Measurements from ENCODE around the gene TCP1. TPM values are rescaled to one million over a fixed set of nuclear protein-coding genes. Genes with fewer than 3 reads are reported as not detected.

The TCP1 gene
- total and polyA plus RNA-seq, 2 experiments from 2014 or later, result 222 to 346 TPM

GRCh38 chr6:159788753-159789376, 537 bp downstream of the TCP1 start (continued):
- TF ChIP-seq, protein P1, sequence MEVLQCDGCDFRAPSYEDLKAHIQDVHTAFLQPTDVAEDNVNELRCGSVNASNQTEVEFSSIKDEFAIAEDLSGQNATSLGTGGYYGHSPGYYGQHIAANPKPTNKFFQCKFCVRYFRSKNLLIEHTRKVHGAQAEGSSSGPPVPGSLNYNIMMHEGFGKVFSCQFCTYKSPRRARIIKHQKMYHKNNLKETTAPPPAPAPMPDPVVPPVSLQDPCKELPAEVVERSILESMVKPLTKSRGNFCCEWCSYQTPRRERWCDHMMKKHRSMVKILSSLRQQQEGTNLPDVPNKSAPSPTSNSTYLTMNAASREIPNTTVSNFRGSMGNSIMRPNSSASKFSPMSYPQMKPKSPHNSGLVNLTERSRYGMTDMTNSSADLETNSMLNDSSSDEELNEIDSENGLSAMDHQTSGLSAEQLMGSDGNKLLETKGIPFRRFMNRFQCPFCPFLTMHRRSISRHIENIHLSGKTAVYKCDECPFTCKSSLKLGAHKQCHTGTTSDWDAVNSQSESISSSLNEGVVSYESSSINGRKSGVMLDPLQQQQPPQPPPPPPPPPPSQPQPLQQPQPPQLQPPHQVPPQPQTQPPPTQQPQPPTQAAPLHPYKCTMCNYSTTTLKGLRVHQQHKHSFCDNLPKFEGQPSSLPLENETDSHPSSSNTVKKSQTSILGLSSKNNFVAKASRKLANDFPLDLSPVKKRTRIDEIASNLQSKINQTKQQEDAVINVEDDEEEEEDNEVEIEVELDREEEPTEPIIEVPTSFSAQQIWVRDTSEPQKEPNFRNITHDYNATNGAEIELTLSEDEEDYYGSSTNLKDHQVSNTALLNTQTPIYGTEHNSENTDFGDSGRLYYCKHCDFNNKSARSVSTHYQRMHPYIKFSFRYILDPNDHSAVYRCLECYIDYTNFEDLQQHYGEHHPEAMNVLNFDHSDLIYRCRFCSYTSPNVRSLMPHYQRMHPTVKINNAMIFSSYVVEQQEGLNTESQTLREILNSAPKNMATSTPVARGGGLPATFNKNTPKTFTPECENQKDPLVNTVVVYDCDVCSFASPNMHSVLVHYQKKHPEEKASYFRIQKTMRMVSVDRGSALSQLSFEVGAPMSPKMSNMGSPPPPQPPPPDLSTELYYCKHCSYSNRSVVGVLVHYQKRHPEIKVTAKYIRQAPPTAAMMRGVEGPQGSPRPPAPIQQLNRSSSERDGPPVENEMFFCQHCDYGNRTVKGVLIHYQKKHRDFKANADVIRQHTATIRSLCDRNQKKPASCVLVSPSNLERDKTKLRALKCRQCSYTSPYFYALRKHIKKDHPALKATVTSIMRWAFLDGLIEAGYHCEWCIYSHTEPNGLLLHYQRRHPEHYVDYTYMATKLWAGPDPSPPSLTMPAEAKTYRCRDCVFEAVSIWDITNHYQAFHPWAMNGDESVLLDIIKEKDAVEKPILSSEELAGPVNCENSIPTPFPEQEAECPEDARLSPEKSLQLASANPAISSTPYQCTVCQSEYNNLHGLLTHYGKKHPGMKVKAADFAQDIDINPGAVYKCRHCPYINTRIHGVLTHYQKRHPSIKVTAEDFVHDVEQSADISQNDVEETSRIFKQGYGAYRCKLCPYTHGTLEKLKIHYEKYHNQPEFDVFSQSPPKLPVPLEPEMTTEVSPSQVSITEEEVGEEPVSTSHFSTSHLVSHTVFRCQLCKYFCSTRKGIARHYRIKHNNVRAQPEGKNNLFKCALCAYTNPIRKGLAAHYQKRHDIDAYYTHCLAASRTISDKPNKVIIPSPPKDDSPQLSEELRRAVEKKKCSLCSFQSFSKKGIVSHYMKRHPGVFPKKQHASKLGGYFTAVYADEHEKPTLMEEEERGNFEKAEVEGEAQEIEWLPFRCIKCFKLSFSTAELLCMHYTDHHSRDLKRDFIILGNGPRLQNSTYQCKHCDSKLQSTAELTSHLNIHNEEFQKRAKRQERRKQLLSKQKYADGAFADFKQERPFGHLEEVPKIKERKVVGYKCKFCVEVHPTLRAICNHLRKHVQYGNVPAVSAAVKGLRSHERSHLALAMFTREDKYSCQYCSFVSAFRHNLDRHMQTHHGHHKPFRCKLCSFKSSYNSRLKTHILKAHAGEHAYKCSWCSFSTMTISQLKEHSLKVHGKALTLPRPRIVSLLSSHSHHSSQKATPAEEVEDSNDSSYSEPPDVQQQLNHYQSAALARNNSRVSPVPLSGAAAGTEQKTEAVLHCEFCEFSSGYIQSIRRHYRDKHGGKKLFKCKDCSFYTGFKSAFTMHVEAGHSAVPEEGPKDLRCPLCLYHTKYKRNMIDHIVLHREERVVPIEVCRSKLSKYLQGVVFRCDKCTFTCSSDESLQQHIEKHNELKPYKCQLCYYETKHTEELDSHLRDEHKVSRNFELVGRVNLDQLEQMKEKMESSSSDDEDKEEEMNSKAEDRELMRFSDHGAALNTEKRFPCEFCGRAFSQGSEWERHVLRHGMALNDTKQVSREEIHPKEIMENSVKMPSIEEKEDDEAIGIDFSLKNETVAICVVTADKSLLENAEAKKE (CRISPR knock-in tag; IDR thresholded peaks at IDR 0.05), result no peak
- TF ChIP-seq STAT1 (IDR thresholded peaks at IDR 0.05; ENCODE audit: unreplicated experiment) (no peak), NANOG (IDR thresholded peaks at IDR 0.05; ENCODE audit: borderline replicate concordance) (no peak), JUNB (IDR thresholded peaks at IDR 0.05; ENCODE audit: unreplicated experiment) (no peak)
- TF ChIP-seq, protein P2, sequence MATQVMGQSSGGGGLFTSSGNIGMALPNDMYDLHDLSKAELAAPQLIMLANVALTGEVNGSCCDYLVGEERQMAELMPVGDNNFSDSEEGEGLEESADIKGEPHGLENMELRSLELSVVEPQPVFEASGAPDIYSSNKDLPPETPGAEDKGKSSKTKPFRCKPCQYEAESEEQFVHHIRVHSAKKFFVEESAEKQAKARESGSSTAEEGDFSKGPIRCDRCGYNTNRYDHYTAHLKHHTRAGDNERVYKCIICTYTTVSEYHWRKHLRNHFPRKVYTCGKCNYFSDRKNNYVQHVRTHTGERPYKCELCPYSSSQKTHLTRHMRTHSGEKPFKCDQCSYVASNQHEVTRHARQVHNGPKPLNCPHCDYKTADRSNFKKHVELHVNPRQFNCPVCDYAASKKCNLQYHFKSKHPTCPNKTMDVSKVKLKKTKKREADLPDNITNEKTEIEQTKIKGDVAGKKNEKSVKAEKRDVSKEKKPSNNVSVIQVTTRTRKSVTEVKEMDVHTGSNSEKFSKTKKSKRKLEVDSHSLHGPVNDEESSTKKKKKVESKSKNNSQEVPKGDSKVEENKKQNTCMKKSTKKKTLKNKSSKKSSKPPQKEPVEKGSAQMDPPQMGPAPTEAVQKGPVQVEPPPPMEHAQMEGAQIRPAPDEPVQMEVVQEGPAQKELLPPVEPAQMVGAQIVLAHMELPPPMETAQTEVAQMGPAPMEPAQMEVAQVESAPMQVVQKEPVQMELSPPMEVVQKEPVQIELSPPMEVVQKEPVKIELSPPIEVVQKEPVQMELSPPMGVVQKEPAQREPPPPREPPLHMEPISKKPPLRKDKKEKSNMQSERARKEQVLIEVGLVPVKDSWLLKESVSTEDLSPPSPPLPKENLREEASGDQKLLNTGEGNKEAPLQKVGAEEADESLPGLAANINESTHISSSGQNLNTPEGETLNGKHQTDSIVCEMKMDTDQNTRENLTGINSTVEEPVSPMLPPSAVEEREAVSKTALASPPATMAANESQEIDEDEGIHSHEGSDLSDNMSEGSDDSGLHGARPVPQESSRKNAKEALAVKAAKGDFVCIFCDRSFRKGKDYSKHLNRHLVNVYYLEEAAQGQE (IDR thresholded peaks at IDR 0.05; ENCODE audit: unreplicated experiment), result no peak

GRCh38 chr6:159788276-159788675, 1.1 kb downstream of the TCP1 start:
- peak overlapping the region; percentile 87 for H3K4me2 ChIP-seq
- no peaks in the 10 kb centered on the region for H3K27me3 ChIP-seq (ENCODE audit: insufficient read depth)
- peaks cover 87% of the 10 kb centered on the region for H3K79me2 ChIP-seq (replicated peaks; ENCODE audit: insufficient read depth)
- ATAC-seq (no peak), DNase-seq (ENCODE audit: low spot score) (no peak)
- no peak overlapping the region for H2AFZ ChIP-seq
- no peak overlapping the region for H3K27ac ChIP-seq (ENCODE audit: low read depth)
- H3K36me3 Mint-ChIP-seq (ENCODE audit: low read depth), result peaks cover 88% of the 10 kb centered on the region
- peaks cover 60% of the 10 kb centered on the region for H3K36me3 ChIP-seq (ENCODE audit: insufficient read depth)
- H3F3A ChIP-seq (replicated peaks; ENCODE audit: low read depth), result peaks cover 3% of the 10 kb centered on the region; the same call in 1 of the 2 replicates
- H4K20me1 ChIP-seq (replicated peaks; ENCODE audit: insufficient read depth), result peaks cover 43% of the 10 kb centered on the region
- H3K27me3 Mint-ChIP-seq (ENCODE audit: insufficient read depth, low read depth, poor library complexity), result peaks cover 5% of the 10 kb centered on the region
- peak overlapping the region; percentile 99 for H3K4me3 Mint-ChIP-seq
- H3K27ac Mint-ChIP-seq, result peak overlapping the region; percentile 62; the same call in 1 of the 2 replicates
- H3K9me2 ChIP-seq (ENCODE audit: insufficient read depth), result no peaks in the 10 kb centered on the region
- peak overlapping the region; percentile 81 for H3K4me3 ChIP-seq
- H3K9me3 Mint-ChIP-seq, result no peaks in the 10 kb centered on the region
- H3K4me1 ChIP-seq (ENCODE audit: insufficient read depth), result peaks cover 19% of the 10 kb centered on the region
- H3K4me1 Mint-ChIP-seq, result peaks cover 27% of the 10 kb centered on the region
- TF ChIP-seq CTCF (conservative IDR thresholded peaks at IDR 0.05; ENCODE audit: low read depth in 2 of 2) (no peak), EZH2 (IDR thresholded peaks at IDR 0.05; ENCODE audit: low read depth, unreplicated experiment) (no peak), ZNF331 (CRISPR knock-in tag; IDR thresholded peaks at IDR 0.05; ENCODE audit: low read depth) (no peak), POLR2AphosphoS5 (IDR thresholded peaks at IDR 0.05; ENCODE audit: low read depth) (no peak), ETS1 (IDR thresholded peaks at IDR 0.05) (no peak), ZNF114 (CRISPR knock-in tag; IDR thresholded peaks at IDR 0.05) (no peak), JUNB (IDR thresholded peaks at IDR 0.05; ENCODE audit: unreplicated experiment) (no peak), EZH2phosphoT487 (IDR thresholded peaks at IDR 0.05; ENCODE audit: unreplicated experiment) (no peak), CREB1 (CRISPR knock-in tag; IDR thresholded peaks at IDR 0.05; ENCODE audit: low read depth) (no peak)

Data from GM23338 (cell line).